GM23248 (cell line): ENCODE data around the gene COX7A2L. TPM values are rescaled to one million over a fixed set of nuclear protein-coding genes. Genes with fewer than 3 reads are reported as not detected.

ENCODE experiments used
- DNase-seq: peaks from one replicate; pipeline ENCODE4 v3.0.0-alpha.2; 2015
- H2AFZ ChIP-seq: fragments of 200-600 bp; sonication (generic); 2 replicates; pipeline ENCODE4 v1.6.1; 2016; ENCODE audit warnings: antibody characterized with exemption
- H3F3A ChIP-seq: fragments of 200-600 bp; sonication (generic); 2 replicates; pipeline ENCODE4 v1.6.1; 2016; ENCODE audit warnings: mild to moderate bottlenecking, antibody characterized with exemption, mixed run types; ENCODE audit not compliant: insufficient read depth
- H3K27ac ChIP-seq: fragments of 200-600 bp; sonication (generic); 2 replicates; pipeline ENCODE4 v1.5.1; 2016; ENCODE audit warnings: mild to moderate bottlenecking
- H3K27me3 ChIP-seq: fragments of 200-600 bp; sonication (generic); replicated peaks from 2 replicates; pipeline ENCODE4 v1.6.1; 2016; ENCODE audit warnings: mild to moderate bottlenecking; ENCODE audit not compliant: insufficient read depth
- H3K36me3 ChIP-seq: fragments of 200-600 bp; sonication (generic); 2 replicates; pipeline ENCODE4 v1.6.1; 2016; ENCODE audit warnings: low read depth, mild to moderate bottlenecking
- H3K4me1 ChIP-seq: fragments of 200-600 bp; sonication (generic); 2 replicates; pipeline ENCODE4 v1.6.1; 2016; ENCODE audit warnings: mild to moderate bottlenecking; ENCODE audit not compliant: insufficient read depth
- H3K4me2 ChIP-seq: fragments of 200-600 bp; sonication (generic); one replicate; pipeline ENCODE4 v1.6.1; 2016; ENCODE audit warnings: mild to moderate bottlenecking; ENCODE audit not compliant: unreplicated experiment
- H3K4me3 ChIP-seq: fragments of 200-600 bp; sonication (generic); 2 replicates; pipeline ENCODE4 v1.5.1; 2016; ENCODE audit warnings: mild to moderate bottlenecking
- H3K79me2 ChIP-seq: fragments of 200-600 bp; sonication (generic); 2 replicates; pipeline ENCODE4 v1.6.1; 2016; ENCODE audit warnings: mild to moderate bottlenecking; ENCODE audit not compliant: insufficient read depth
- H3K9ac ChIP-seq: fragments of 200-600 bp; sonication (generic); 2 replicates; pipeline ENCODE4 v1.6.1; 2016; ENCODE audit warnings: mild to moderate bottlenecking
- H3K9me2 ChIP-seq: fragments of 200-600 bp; sonication (generic); 2 replicates; pipeline ENCODE4 v1.6.1; 2016; ENCODE audit warnings: mixed run types, mild to moderate bottlenecking, moderate library complexity; ENCODE audit not compliant: insufficient read depth
- H3K9me3 ChIP-seq: fragments of 200-600 bp; sonication (generic); one replicate; pipeline ENCODE4 v1.6.1; 2017; ENCODE audit warnings: low read depth
- H4K20me1 ChIP-seq: fragments of 200-600 bp; sonication (generic); 2 replicates; pipeline ENCODE4 v1.6.0; 2016; ENCODE audit not compliant: insufficient read depth
- EZH2 ChIP-seq: fragments of 200-600 bp; sonication (generic); IDR thresholded peaks from 2 replicates; pipeline ENCODE4 v1.6.1; 2018; ENCODE audit warnings: antibody characterized with exemption, mild to moderate bottlenecking; ENCODE audit not compliant: insufficient read depth, poor library complexity, severe bottlenecking
- EZH2phosphoT487 ChIP-seq: fragments of 200-600 bp; sonication (generic); IDR thresholded peaks from 2 replicates; pipeline ENCODE4 v1.6.1; 2018; ENCODE audit warnings: antibody characterized with exemption, moderate library complexity, mild to moderate bottlenecking, low read depth; ENCODE audit not compliant: insufficient read depth
- WGBS, 2 experiments: methylation state at CpG; one replicate each; pipeline ENCODE4 v1.1.6; 2015 to 2017; ENCODE audit warnings: low lambda C conversion rate in 2 of 2, low coverage in 1 of 2; ENCODE audit errors: missing lambda C conversion rate in 2 of 2; 5-methylcytosine and 5-hydroxymethylcytosine counted together
- in situ Hi-C: fragments of 300-500 bp; cut with MboI; formaldehyde crosslinking; loops from 2 replicates; pipeline ENCODE4 v1.15.0; 2020
- polyA plus RNA-seq: library from polyadenylated mRNA; unstranded; fragments of >200 nt; fragmentation: Nextera tagmentation; extraction: Ambion mirVana; gene quantifications from 2 replicates; pipeline ENCODE4 v1.2.1, GENCODE V29; 2016
- total RNA-seq: library from RNA; depleted of rRNA; stranded (reverse); fragments of >200 nt; shearing (Covaris generic); gene quantifications from 2 replicates; pipeline ENCODE4 v1.2.3, GENCODE V29; 2014

The COX7A2L gene
- total and polyA plus RNA-seq, 2 experiments from 2014 or later: 166 to 202 TPM

GRCh38 chr2:42314892-42315468, 46.0 kb downstream of the COX7A2L start:
- H3K9me3 ChIP-seq: no peaks in the 10 kb centered on the region
- H4K20me1 ChIP-seq: no peaks in the 10 kb centered on the region
- H3K27me3 ChIP-seq: no peaks in the 10 kb centered on the region
- peak overlapping the region; percentile 36 for H3K9ac ChIP-seq
- H3K4me2 ChIP-seq: peak overlapping the region; percentile 59
- in situ Hi-C loops: loop anchor here (25.0 kb wide), 1 partner anchor 453 kb away; no protein-coding TSS in a partner anchor
- 53 to 60% methylated on average over 3 of the region's 3 CpGs for WGBS, 2 experiments
- no peaks in the 10 kb centered on the region for H3K9me2 ChIP-seq
- DNase-seq: peak; percentile 93
- peaks cover 27% of the 10 kb centered on the region for H3F3A ChIP-seq
- TF ChIP-seq EZH2: no peak
- TF ChIP-seq EZH2phosphoT487: no peak
- H3K4me1 ChIP-seq: peaks cover 24% of the 10 kb centered on the region
- H3K4me3 ChIP-seq: 0 out of 2 replicates have a peak overlapping the region, but pooled peaks have one; percentile 14
- H3K27ac ChIP-seq: peak overlapping the region; percentile 67
- peak overlapping the region; percentile 69 for H2AFZ ChIP-seq
- no peaks in the 10 kb centered on the region for H3K79me2 ChIP-seq
- no peaks in the 10 kb centered on the region for H3K36me3 ChIP-seq

GRCh38 chr2:42312106-42312505, 48.9 kb downstream of the COX7A2L start:
- in situ Hi-C loops: loop anchor here (25.0 kb wide), 1 partner anchor 450 kb away; no protein-coding TSS in a partner anchor
- whole genome bisulfite sequencing, 2 experiments: 87% methylated on average over 4 of the region's 4 CpGs

GRCh38 chr2:42310007-42310515, 51.0 kb downstream of the COX7A2L start:
- no peak overlapping the region for H3K9ac ChIP-seq
- H3K9me3 ChIP-seq: no peaks in the 10 kb centered on the region
- H3K79me2 ChIP-seq: no peaks in the 10 kb centered on the region
- H3K9me2 ChIP-seq: no peaks in the 10 kb centered on the region
- WGBS, 2 experiments: 100% methylated on average over 1 of the region's 1 CpG
- DNase-seq: no peak
- peaks cover 6% of the 10 kb centered on the region; the same call in 1 of the 2 replicates for H3K36me3 ChIP-seq
- no peak overlapping the region for H3K4me3 ChIP-seq
- in situ Hi-C loops: loop anchor here (25.0 kb wide), 1 partner anchor 448 kb away; no protein-coding TSS in a partner anchor
- H4K20me1 ChIP-seq: no peaks in the 10 kb centered on the region
- no peak overlapping the region for H2AFZ ChIP-seq
- no peak overlapping the region for H3K27ac ChIP-seq
- H3K4me2 ChIP-seq: no peak overlapping the region
- H3K27me3 ChIP-seq: no peaks in the 10 kb centered on the region
- no peak for TF ChIP-seq EZH2
- TF ChIP-seq EZH2phosphoT487: no peak
- peaks cover 14% of the 10 kb centered on the region for H3K4me1 ChIP-seq
- H3F3A ChIP-seq: peaks cover 16% of the 10 kb centered on the region

More at GRCh38 chr2:42312106-42312505, 48.9 kb downstream of the COX7A2L start:
- no peak overlapping the region for H3K4me2 ChIP-seq
- H3K4me3 ChIP-seq: no peak overlapping the region
- H3K27ac ChIP-seq: no peak overlapping the region
- H3K4me1 ChIP-seq: peaks cover 24% of the 10 kb centered on the region
- no peak for TF ChIP-seq EZH2
- TF ChIP-seq EZH2phosphoT487: no peak
- no peaks in the 10 kb centered on the region for H3K9me2 ChIP-seq
- no peaks in the 10 kb centered on the region for H3K27me3 ChIP-seq
- H3K36me3 ChIP-seq: peaks cover under 1% of the 10 kb centered on the region; the same call in 1 of the 2 replicates
- no peaks in the 10 kb centered on the region for H3K79me2 ChIP-seq
- DNase-seq: no peak
- peaks cover 27% of the 10 kb centered on the region for H3F3A ChIP-seq
- H4K20me1 ChIP-seq: no peaks in the 10 kb centered on the region
- H2AFZ ChIP-seq: no peak overlapping the region
- H3K9ac ChIP-seq: no peak overlapping the region
- H3K9me3 ChIP-seq: no peaks in the 10 kb centered on the region

DNA sequence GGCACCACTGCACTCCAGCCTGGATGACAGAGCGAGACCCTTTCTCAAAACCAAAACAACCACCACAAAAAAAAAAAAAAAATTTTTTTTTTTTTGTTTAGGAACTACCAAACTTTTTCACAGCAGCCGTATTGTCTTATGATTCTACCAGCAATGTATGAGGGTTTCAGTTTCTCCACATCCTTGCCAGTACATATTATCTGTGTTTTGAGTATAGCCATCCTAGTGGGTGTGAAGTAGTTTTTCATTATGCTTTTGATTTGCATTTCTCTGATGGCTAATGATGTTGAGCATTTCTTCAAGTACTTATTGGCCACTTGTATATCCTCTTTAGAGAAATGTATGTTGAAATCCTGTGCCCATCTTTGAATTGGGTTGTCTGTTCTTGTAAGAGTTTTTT, 51.7 kb downstream of the COX7A2L start:
- Histone ChIP-seq H3K4me1 (peaks cover 7% of the 10 kb centered on the region), H2AFZ (no peak overlapping the region), H3K36me3 (peaks cover 9% of the 10 kb centered on the region; the same call in 1 of the 2 replicates), H4K20me1 (no peaks in the 10 kb centered on the region), H3K9me2 (no peaks in the 10 kb centered on the region), H3K4me3 (no peak overlapping the region), H3K9me3 (no peaks in the 10 kb centered on the region), H3K9ac (no peak overlapping the region), H3F3A (peaks cover 10% of the 10 kb centered on the region), H3K27ac (no peak overlapping the region), H3K27me3 (no peaks in the 10 kb centered on the region), H3K79me2 (no peaks in the 10 kb centered on the region), H3K4me2 (no peak overlapping the region)
- WGBS, 2 experiments: 91 to 100% methylated on average over 2 of the region's 2 CpGs
- TF ChIP-seq EZH2 (no peak), EZH2phosphoT487 (no peak)
- in situ Hi-C loops: loop anchor here (25.0 kb wide), 1 partner anchor 447 kb away; no protein-coding TSS in a partner anchor
- DNase-seq: no peak
